Activated CD4-positive, alpha-beta T cell treated with anti-CD3 and anti-CD28 coated beads, Interleukin-2, amount 50 U/mL, for 4 hours (primary cell): ENCODE data around the gene FGGY.
A peak's percentile ranks its signal among the peaks of the same experiment; 100 is the strongest.
"Not testable (repeated sequence)": the region's sequence is repeated elsewhere in the genome, so short reads cannot be mapped to it uniquely, and the experiment has no call there.

Experiments
- DNase-seq, 2 experiments: peaks; one replicate each; pipeline ENCODE4 v3.0.0-alpha.2; 2020

The FGGY gene

DNA sequence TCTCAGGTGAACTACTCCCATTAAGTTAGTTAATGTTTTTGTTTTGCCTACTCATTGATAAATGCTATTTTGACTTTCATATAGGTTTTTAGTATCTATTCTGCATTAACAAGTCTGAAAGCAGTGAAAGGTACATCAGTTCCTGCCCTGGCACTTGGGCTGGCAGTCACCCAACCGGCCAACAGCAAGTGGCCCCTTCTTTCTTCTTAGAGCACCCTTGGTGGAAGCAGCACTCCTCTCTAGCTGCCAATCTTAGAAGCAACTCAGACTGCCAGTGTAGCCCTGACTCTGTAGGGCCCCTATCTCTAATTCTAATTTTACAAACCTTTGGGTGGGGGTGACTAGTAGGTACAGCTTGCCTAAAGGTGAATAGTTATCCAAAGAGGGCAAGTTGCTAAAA is 155.7 kb downstream of the FGGY start:
- no peak for DNase-seq

DNA sequence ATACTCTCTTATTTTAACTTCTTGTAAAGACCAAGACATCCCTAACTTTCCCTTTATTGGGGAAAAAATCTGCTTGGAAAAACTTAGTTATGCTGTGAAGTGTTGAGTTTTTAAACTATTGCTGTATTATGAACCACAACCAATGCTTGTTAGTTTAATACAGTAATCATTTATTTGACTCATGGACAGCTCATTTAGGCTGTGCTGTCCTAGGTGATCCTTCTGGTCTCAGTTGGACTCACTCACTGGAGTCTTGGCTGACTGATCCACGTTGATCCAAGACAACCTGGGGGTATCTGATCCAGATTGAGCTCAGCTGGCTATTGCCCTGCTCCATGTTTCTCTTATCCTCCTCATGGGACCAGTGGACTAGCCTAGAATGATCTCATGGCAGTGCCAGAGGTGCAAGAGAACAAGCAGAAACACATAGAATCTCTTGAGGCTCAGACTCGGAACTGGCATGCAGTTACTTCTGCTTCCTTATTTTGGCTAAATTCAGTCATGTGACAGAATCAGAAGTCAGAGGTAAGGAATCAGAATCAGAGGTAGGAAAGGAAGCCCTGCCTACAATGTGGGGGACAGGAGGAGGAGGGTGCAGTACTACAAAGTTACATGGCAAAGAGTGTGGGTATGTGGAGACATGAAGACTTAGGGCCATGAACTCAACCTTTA is 156.5 kb downstream of the FGGY start:
- no peak for DNase-seq

DNA sequence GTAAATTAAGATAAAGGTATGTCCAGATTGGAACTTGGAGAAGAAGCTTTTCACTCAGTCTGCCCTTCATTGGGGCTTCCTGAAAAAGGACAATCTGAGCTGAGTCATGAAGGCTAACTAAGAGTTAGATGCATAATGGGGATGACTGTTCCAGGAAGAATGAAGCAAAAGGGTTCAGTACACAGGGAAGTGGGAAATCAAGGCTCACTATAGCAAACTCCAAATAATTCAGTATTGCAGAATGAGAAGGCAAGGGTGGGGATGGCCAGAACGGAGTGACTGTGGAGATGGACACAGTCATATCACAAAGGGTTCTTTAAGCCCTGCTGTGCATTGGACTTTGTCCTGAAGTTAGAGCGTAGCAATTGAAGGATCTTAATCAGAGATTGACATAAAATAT is 158.3 kb downstream of the FGGY start:
- DNase-seq: no peak

DNA sequence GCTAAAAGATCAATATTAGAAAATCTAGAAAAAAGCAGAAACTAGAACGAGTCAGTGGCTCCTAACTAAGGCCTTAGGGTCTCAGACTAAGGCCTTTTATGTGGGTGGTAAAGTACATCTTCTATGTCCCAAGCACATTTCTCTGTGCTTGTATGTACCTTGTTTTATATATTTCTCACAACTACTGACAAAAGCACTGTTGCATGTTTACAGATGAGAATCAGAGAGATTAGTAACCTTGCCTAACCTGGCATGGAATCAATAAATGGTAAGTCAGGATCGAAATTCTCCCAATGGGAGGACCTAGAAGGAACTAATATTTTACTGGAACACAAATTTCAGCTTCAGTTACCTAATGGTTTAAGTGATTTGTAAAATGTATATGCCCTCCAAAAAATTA is 160.9 kb downstream of the FGGY start:
- DNase-seq: no peak

DNA sequence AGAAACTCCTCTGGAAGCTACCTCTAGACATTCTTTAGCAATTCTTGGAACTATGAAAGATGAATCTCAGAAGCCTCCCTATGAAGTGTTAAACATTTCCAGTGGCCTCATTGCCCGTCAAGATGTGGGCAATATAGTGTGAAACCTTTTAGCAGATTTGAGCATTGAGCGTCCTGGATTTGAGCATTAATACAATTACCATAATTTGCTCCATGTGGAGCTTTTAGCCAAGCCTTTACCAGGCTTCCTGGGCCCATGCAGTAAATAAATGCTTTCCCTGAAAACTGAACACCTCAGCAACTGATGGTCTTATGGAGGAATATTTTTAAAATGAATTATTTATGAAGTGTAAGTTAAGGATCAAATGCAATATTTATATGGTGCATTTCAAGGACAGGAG is 162.0 kb downstream of the FGGY start:
- DNase-seq: no peak

DNA sequence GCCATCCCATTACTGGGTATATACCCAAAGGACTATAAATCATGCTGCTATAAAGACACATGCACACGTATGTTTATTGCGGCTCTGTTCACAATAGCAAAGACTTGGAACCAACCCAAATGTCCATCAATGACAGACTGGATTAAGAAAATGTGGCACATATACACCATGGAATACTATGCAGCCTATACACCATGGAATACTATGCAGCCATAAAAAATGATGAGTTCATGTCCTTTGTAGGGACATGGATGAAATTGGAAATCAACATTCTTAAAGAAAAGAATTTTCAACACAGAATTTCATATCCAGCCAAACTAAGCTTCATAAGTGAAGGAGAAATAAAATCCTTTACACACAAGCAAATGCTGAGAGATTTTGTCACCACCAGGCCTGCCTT is 166.0 kb downstream of the FGGY start:
- not testable (repeated sequence) for DNase-seq

DNA sequence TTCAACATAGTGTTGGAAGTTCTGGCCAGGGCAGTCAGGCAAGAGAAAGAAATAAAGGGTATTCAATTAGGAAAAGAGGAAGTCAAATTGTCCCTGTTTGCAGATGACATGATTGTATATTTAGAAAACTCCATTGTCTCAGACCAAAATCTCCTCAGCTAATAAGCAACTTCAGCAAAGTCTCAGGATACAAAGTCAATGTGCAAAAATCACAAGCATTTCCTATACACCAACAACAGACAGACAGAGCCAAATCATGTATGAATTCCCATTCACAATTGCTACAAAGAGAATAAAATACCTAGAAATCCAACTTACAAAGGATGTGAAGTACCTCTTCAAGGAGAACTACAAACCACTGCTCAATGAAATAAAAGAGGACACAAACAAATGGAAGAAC is 168.6 kb downstream of the FGGY start:
- not testable (repeated sequence) for DNase-seq

DNA sequence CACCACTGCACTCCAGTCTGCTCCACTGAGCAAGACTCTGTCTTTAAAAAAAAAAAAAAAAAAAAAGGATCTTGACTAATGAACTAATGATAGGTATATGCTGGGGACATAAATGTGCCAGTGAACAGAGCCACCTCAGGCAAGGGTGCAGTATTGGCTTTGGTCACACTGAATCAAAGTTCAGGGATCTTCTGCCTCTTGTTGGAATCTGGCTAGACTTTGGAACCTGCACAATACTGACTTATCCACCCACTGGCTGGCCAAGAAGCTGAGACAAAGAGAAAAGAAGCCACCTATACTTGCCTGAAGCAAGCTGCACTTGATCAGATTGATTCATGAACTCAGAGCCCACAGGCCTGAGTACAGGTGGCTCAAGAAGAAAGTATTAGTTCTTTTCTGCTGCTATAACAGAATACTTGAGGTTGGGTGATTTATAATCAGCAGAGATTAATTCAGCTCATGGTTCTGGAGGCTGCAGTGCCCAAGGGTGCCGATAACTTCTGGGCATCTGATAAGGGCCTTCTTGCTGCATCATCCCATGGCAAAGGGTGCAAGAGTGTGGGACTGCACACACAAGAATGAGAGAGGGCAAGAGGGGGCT is 172.0 kb downstream of the FGGY start:
- DNase-seq: no peak

DNA sequence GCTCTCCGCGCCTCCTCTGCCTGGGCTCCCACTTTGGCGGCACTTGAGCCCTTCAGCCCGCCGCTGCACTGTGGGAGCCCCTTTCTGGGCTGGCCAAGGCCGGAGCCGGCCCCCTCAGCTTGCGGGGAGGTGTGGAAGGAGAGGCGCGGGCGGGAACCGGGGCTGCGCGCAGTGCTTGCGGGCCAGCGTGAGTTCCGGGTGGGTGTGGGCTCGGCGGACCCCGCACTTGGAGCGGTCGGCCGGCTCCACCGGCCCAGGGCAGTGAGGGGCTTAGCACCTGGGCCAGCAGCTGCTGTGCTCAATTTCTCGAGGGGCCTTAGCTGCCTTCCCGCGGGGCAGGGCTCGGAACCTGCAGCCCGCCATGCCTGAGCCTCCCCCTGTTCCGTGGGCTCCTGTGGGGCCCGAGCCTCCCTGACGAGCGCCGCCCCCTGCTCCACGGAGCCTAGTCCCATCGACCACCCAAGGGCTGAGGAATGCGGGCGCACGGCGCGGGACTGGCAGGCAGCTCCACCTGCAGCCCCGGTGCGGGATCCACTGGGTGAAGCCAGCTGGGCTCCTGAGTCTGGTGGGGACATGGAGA is 175.2 kb downstream of the FGGY start:
- not testable (repeated sequence) for DNase-seq

DNA sequence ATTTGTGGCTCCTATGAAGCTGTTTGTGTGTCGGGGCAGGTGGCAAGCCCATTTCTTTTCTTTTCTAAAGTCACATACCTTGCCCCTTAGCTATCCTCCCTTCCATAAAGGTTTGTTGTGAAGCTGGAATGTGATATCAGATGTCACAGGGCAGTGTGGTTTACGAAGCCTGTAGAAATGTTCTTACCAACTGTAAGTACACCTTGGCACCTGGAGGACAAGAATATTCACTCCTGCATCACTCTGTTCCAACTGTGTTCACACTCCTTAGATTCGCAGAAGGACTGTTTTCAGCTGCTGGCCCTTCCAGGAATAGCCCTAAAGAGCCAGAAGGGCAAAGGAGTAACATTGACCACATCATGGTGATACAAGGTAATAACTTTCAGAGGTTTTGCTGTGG is 176.9 kb downstream of the FGGY start:
- DNase-seq: no peak

DNA sequence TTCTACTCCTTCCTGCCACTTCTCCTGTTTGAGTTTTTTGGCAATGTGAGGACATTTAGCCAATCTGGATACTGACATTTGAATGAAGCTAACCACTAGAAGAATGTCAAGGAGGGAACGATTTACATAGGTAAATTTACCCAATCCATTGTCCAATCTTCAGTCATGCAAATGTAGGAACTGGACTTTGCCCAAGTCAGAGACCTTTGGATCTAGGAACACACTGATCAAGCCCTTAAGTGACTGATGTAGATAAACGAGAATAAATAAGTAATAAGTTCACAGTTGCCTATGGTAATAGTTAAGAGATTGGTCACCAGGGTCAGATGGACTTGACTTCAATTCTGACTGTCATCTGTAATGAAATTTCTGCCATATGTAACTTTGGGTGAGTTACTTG is 177.6 kb downstream of the FGGY start:
- no peak for DNase-seq

DNA sequence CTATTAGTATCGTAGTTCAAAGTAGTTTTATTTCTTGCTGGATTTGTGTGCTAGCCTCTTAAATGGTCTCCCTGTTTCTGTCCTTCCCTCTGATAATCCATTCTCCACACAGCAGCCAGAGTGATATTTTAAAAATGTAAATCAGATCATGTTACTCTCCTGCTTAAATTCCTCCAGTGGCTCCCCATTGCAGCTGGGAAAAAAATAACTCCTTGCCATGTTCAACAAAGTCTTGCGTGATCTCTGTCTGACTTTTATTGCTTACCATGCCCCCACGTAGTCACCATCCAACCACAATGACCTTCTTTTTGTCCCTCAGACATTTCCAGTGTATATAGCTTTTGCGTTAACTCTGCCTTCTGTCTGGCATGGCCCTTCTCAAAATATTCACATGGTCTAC is 178.8 kb downstream of the FGGY start:
- no peak for DNase-seq

DNA sequence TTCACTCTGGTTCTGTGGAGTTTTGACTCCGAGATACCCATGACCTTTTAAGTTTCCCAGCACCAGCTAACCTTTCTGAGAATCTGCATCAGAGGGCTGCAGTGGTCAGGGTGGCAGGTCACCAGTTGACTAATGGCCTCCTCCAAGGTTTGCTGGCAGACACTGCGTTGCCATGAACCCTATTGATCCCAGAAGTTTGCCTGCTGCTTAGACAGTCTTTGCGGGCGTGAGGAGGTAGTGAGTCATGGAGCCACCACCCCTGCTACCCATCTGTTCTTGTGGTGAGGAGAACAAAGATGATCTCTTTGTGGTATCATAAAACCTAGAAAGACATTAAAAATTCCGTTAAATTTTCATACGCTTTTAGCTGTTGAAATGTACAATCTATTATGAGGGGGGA is 180.4 kb downstream of the FGGY start:
- DNase-seq: peak in 1 of 2 experiments; percentile 4

DNA sequence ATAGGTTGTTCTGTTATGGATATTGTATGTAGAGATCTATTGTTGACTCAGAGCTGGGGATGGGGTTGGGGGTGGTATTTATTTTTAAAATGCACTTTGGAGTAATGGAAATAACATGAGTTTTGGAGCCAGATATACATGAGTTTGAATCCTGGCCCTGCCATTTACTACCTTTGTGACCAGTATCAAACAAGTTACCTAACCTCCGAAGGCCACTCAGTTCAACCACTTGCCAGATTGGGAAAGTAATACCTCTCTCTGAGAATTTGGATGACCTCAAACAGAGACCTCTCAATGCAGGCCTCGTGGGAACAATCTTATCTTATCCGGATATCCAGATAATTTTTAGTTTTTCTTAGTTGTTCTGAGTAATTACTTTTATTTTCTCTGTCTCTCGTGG is 181.0 kb downstream of the FGGY start:
- DNase-seq: no peak

DNA sequence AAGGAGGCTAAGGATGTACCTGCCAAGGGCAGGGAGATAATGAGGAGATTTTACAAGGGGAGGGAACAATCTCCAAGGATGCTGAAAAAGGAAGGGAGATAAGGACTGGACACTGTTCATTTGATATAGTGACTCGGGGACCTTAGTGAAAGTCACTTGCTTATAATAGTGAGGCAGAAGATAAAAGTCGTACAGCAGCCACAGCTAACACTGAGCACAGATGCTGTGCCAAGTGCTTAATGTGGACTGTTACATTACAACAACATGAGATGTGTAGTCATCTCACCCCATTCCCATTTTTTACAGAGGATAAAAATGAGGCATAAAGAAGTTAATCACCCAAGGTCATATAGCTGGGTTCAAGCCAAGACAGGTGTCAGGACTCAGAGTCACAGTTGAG is 181.9 kb downstream of the FGGY start:
- no peak for DNase-seq

DNA sequence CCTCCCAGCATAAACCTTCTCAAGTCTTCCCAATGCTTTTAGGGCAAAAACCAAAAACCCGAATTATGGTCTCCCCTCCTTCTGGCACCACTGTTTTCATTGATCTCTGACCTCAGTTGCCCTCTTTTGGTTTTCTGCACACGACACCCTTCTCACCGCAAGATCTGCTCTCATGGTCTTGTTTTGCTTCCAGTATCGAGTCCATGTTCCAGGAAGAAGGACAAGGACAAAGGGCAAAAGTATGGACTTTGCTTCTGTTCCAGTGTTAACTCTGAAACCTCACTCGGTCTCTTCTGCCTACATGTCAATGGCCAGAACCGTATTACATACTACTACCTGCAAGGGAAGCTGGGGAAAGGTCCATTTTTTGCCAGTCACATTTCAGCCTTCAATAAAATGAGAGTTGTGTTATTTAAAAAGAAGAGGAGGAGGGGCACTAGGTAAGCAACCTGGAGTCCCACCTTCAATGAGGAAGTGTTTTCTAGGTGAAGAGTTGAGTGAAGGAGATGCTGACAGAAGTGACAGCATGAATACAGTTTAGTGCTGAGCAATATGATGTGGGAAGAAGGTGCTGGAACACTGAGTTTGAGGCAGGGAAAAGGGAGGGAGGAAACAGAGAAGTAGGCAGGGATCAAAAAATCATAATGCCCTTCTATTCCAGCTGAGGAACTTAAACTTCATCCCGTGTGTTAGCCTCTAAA is 183.4 kb downstream of the FGGY start:
- DNase-seq: no peak

DNA sequence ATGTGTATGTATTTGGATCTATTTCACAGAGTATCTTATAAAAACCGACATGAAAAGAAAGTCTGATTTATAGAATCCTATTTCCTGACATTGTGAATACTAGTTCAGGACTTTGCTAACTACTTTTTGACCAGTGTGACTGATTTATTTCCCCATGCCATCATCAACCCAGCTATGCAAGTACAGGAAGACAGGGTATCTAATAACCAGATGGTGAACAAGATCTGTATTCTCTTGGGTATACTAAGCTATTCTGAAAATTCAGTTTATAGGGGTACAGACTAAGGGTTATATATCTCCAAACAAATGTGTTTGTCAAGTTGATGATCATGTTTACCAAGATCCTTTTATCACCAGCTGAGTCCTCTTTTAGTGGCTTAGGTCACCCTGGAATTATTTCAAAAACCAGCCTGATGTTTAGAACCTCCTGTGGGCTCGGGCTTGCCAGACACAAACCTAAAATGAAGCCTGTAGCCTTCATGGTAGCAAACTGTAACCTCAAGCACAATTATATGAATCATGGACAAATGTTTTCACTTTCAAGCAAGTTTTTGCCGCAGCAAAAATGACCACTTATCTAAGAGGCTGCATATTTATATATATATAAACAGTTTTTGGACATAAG is 185.1 kb downstream of the FGGY start:
- no peak for DNase-seq

DNA sequence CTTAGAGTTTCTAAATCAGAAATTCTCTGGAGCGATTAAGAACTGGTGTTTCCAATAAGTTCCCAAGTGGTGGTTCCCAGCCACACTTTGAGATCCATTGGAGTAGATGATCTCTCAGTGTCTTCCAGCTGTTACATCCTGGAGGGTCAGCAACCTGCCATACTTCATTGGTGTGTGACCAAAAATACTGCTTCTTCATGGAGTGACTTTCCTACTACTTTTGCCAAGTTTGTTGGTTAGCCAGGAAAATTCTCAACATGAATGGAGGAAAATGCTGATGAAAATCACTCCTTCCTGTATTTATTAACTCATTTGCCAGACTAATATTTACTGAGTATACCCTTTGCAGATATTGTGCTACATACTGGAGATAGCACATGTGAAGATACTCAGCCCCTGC is 186.1 kb downstream of the FGGY start:
- no peak for DNase-seq

DNA sequence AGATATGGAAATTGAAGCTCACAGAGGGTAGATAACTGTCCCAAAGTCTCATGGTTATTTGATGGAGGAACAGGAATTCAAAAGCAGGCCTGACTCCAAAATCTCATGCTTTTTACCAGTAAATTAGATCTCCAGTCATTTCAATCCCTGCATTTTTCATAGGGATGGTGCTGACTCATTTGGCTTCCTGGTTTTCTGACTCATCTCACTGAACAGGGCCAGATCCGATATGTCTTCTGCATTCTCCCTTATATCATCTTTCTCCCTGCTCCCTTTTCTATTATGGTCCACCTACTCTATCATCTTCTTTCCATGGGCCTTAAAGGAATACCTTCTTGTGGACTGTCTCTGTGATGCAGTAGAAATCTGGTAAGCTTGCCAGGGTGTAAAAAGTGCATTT is 187.2 kb downstream of the FGGY start:
- no peak for DNase-seq

DNA sequence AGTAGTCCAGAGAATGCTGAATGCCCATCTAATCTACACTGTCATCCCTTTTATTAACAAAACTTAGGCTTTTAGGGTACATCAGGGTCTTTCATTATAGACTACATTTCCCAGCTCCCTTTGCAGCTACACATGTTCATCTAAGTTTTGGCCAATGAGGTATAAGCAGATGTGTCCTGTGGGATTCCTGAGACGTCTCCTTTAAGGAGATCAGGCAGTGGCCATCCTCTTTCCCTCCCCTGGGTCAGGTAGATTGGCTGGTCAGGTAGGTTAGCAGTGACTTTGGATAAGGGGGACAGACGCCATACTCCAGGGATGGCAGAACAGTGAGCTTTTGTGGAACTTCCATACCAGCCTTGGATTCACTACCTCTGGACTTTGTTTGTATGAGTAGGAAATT is 188.3 kb downstream of the FGGY start:
- DNase-seq: no peak

DNA sequence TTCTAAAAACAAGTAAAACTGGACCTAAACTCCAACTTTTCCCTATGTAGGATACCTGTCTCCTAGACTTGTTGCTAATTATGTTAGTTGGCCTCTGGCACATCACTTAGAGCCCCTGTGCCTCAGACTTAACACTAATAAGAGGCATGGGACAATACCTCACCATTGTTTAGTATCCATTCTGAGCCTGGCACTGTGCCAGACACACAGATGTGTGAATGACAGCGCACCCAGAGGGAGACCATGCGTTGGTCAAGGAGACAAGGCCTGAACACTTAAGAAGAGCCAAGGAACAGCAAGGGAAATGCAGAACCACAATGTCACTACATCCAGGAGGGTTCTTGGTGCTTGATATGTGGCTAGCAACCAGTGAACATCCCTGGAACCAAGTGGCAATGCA is 189.1 kb downstream of the FGGY start:
- no peak for DNase-seq

DNA sequence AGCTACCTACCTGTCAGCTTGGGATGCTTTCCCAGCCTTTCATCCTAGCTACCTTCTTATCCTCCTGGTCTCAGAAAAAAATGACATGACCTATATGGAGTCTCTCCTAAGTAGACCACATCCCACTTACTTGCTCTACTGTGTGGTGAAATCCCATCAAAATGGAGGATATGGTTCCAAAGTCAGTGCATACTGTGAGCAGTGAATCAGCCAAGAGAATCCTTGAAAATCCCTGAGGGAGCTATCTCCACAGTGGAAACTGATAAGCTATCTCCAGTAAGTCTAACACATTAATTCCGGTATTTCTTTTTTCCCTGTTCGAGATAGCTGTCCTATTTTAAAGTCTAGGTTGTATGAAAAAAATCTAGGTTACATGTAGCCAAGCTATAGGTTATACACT is 189.7 kb downstream of the FGGY start:
- DNase-seq: no peak

DNA sequence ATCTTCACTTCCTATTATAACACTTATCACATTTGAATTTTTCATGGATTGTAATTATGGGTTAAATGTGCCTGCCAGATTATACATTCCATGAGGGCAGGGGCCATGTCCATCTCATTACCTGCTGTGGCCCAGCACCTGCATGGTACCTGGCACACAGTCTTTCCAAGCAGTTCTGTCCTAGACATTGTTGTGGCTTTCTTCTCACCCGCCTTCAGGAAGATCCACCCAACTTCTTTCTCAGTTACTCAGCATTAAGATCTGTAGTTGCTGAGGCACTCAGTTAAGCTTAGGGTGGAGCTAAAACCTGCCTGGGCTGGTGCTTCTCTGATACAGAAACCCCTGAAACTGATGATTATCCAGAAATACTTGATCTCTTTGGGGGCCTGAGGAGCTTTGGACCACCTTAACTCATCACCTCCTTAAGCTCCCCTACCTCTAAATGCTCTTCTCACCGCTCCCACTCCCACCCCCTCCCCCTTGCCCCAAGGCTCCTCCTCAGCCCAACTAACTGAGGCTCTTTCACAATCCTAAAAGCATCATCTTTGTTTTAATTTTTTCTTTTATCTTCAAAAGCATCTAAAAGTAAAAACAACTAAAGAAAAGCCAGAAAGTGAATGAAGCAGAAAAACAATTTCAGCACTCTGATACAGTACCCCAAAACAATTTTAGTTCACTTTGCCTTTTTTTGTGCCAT is 190.6 kb downstream of the FGGY start:
- no peak for DNase-seq
